Right lung (tissue), 5 donors: ENCODE data around the gene IRAG1. TPM values are rescaled to one million over a fixed set of nuclear protein-coding genes. Genes with fewer than 3 reads are reported as not detected.

Source experiments
- DNase-seq, 2 donors: peaks; one replicate each; pipeline ENCODE4 v3.0.0-alpha.2; 2013
- polyA plus RNA-seq, 5 donors: library from polyadenylated mRNA; unstranded; fragments of 120-200 nt; gene quantifications; one replicate each; pipeline versions ENCODE4 v1.2.1 to v1.2.3, GENCODE V29; 2013; ENCODE audit warnings: inconsistent platforms in 1 of 5, low replicate concordance in 1 of 5; ENCODE audit not compliant: insufficient read length in 5 of 5, insufficient read depth in 1 of 5

IRAG1 gene
- polyA plus RNA-seq, 5 donors: 9.7 to 21.0 (median 13.3) TPM

DNA sequence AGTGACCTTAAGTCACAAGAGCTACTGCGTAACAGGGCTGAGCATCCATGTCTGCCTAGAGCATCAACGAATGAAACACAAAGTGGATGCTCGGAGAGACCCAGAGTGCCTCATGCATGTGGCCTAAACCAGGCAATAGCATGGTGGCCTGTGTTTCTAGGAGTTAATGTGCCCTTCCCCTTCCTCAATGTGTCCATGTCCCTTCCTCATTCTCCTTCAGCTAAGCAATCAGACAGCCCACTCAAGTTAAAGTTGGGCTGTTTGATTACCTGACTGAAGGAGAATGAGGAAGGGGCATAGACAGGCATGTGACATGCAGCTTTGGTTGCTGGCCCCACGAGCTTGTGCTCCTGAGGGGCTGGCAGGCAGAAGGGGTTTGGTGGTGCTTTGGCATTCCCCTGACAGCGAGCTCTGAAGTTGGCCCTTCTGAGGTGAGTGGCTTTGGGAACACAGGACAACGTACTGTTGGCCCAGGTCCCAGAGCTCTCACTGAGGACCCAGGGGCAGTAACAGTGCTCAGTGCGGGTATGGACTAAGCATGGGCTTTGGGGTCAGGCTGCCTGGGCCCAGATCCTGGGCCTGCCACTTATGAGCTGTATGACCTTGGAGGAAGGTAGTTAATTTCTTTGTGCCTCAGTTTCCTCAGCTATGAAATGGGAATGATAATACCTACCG is 46.7 kb downstream of the IRAG1 start:
- no peak for DNase-seq

DNA sequence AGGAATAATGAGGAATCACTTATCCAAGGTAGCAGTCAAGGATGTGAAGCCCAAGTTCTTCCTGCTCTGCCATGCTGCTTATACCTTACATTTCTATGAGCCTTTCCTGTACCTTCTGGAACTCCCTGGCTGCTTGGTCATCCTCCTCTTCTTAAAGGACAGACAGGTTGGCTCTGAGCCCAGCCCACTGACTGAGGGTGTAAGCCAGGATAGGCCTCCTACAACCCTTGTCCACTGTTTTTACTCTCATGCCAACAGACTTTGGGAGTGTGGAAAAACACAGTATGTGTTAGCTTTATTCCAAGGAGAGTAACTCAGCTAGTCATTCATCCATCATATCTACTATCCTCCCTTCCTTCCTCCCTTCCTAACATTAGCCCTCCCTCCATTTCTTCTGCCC is 47.5 kb downstream of the IRAG1 start:
- no peak for DNase-seq

DNA sequence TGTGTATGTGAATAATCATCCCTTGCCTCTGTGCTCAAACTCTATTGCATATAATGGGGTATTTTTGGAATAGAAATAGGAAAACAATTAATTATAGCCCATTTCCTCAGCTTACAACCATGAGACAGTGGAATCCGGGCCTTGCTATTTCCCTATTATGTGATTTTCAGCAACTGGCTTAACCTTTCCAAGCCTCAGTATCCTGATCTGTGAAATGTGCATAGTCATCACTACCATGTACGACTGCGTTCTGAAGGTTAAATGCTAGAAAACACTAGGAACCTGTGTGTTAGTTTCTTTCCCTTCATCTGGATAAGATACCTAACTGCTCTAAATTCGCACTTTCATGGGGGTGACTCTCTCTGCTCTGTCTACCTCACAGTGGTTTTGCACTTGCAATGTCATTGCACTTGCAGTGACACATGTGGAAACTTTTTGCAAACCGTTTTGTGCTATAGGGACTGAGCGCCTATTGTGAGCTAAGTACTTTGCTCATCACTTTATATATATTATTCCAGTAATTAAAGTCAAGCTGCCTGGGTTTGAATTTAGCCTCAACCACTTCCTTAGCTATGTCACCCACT is 48.3 kb downstream of the IRAG1 start:
- DNase-seq: no peak

Other genes starting within 250 kb of the IRAG1 start
- gene AMPD3, start 238.5 kb downstream of the IRAG1 start, polyA plus RNA-seq: 10 to 100 TPM in 1 of 5 donors, 1 to 10 TPM in 4; 6.1 to 10.4 (median 7.4) TPM
- gene RNF141, start 152.6 kb downstream of the IRAG1 start, polyA plus RNA-seq: 10 to 100 TPM; 28.8 to 45.0 (median 37.3) TPM
- 100 to 1,000 TPM; 134 to 241 (median 194) TPM for gene LYVE1, start 125.1 kb downstream of the IRAG1 start, polyA plus RNA-seq
- 10 to 100 TPM; 47.4 to 63.7 (median 61.7) TPM for gene CTR9, start 57.5 kb upstream of the IRAG1 start, polyA plus RNA-seq
- 1,000 to 10,000 TPM in 1 of 5 donors, 100 to 1,000 TPM in 4; 768 to 1,029 (median 975) TPM for gene EIF4G2, start 115.2 kb upstream of the IRAG1 start, polyA plus RNA-seq
- 100 to 1,000 TPM; 100 to 159 (median 120) TPM for gene ZBED5, start 164.3 kb upstream of the IRAG1 start, polyA plus RNA-seq